Left forelimb (tissue), 1 donor: ENCODE data around the gene EFCAB12.

Experiments
- DNase-seq: peaks from one replicate; pipeline ENCODE4 v3.0.0-alpha.2; 2018; ENCODE audit warnings: low spot score

EFCAB12 gene

DNA sequence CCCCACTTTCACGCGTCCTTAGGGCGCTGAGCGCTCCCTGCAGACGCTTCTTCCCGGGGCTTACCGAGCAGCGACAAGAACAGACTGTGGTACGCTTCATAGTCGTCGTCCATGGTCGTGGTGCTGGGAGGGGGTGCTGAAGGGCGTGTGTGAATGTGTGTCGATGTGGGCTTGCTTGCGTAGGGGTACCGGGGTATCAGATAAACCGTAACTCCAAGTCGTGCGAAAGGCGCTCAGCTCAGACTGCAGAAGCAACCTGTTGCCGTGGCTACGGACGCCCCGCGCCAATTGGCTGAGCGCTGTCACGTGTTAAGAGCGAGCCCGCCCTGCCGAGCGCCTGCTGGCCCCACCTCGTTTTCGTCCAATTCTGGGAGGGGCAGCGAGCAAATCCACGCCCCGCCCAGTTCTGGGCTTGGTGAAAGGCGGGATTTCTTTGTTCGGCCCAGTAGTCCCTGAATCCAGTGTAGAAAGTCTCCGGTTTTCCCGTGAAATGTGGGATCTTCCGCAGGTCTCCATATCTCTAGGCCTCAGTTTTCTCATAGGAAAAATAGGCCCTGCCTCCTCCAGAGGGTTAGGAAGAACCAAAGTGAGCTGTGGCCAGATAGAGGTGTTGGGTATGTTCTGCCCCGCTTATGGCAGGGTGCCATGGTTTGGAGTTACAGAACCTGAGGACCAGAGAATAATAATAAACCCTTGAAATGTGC, at the start of gene EFCAB12:
TSS of gene EFCAB12 (minus strand) at position 261 of the 704 bp plus-strand sequence. CDS start at position 113, 148 bp downstream.
- peak; percentile 96 for DNase-seq

DNA sequence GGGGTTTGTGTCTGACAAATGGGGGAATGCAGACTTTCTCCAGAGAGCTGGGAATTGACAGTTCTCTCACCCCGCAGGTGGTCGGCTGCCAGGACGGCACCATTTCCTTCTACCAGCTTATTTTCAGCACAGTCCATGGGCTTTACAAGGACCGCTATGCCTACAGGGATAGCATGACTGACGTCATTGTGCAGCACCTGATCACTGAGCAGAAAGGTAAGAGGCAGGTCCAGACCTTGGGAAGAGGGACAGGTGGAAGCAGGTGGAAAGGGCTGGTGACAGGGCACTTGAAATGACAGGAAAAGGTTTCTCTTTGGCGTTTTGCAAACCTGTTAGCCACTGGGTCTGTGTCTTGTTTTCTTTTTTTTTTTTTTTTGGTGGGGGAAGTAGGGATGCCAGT, 48.1 kb upstream of the EFCAB12 start:
- no peak for DNase-seq

DNA sequence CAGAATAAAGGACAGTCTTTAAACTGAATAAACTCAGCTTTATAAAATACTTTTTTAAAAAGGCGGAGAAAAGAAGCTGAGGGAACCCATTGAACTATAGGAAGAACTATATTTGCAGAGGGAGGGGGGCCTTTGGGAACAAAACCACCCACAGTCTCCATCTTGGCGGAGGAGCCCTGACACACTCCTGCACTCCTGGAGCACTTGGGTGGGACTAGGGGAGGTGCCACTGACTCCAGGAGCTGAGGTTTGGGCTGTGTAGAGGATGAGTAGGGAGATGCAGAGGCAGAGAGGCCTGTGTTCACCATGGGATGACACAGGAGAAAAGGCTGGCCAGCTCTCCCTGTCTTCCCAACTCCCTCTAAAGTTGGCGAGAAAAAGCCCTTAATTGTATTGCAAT, 47.4 kb upstream of the EFCAB12 start:
- DNase-seq: no peak

DNA sequence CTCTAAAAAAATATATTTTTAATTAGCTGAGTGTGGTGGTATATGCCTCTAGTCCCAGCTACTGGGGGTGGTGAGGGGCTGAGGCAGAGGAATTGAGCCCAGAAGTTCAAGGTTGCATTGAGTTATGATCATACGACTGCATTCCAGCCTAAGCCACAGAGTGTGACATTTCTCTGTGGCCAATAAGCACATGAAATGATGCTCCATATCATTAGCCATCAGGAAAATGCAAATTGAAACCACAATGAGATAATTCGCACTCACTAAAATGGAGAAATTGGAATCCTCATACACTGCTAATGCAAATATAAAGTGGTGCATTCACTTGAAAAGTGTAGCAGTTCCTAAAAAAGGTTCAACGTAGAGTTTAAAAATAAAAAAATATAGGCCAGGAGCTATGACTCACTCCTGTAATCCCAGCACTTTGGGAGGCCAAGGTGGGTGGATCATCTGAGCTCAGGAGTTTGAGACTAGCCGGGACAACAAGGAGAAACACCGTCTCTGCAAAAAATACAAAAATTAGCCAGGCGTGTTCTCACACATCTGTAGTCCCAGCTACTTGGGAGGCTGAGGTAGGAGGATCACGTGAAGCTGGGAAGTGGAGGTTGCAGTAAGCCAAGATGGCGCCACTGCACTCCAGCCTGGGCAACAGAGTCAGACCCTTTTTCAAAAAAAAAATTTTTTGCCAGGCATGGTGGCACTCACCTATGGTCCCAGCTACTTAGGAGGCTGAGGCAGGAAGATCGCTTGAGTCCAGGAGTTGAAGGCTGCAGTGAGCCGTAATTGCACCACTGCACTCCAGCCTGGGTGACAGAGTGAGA, 46.8 kb upstream of the EFCAB12 start:
- no peak for DNase-seq

DNA sequence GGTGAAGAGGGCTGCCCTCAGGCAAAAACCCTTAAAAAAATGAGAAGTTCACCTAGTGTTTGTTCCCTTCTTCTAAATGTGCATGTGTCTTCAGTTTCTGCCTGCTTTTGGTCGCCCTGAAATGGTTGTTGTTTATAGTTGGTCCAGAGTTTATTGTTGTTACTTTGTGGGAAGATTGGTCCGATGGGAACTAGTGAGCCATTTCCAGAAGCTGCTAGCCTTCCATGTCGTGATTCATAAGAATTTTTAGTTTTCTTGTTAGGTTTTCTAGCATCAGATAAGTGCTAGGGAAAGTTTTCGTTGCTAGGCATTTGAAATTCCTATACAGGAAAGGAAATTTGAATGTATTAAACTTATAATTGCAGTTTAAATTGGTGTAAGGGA, 45.3 kb upstream of the EFCAB12 start:
- DNase-seq: no peak

DNA sequence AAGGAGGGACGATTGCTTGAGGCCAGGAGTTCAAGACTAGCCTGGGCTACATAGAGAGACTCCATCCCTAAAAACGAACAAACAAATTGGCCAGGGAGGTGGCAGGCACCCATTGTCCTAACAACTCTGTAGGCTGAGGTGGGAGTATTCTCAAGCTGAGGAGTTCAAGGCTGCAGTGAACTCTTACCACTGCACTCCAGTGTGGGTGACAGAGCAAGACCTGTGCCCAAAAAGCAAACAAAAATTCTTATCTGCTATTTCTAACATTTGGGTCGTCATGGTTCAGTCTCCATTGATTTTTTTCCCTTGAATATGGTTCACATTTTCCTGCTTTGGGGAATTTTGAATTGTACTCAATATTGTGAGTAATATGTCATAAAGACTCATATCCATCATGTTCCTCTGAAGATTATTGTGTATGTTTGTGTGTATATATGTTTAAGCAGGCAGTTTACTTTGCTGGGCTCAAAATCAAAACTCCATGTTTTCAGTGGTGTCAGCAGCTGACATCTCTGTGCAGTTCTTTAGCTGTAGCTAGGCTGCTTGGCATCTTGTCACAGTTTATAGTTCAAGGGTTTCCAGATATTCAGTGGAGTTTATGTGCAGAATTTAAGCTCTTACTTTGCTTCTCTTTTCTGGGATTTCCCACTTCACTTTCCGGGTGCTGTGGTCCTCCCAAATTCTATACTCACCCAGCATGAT, 44.8 kb upstream of the EFCAB12 start:
- no peak for DNase-seq

DNA sequence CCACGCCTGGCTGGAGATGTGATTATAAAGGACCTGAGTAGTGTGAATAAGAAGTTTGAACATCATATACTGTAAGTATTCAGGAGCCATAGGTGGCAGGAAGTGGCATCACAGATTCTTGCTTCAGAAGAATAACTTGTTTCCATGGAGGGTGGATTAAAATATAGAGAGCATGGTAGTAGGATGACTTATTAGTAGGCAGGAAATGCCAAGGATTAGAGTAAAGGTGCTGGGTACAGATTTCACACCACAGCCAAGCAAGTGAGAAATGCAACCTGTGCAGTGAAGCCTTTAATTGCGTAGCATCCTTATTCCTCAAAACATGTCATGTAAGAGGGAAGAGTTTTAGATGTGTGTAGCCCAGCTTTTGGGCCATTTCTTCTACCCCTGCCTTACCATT, 42.4 kb upstream of the EFCAB12 start:
- no peak for DNase-seq

DNA sequence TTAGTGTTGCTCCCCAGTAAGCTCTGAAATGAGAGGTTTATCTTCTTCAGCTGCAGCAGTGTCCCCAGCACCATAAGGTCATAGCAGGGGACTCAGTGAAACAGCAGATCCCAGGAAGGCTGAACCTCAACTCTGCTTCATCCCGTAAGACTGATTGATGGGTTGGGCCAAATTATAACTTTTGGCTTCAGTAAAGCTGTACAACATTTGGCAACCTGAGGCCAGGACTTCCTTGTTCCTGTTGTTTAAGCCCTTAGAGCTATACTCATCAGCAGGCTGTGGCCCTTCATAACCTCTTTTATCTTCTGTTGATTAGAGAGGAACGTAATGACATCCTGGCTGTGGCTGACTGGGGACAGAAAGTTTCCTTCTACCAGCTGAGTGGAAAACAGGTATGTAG, 40.6 kb upstream of the EFCAB12 start:
- no peak for DNase-seq

DNA sequence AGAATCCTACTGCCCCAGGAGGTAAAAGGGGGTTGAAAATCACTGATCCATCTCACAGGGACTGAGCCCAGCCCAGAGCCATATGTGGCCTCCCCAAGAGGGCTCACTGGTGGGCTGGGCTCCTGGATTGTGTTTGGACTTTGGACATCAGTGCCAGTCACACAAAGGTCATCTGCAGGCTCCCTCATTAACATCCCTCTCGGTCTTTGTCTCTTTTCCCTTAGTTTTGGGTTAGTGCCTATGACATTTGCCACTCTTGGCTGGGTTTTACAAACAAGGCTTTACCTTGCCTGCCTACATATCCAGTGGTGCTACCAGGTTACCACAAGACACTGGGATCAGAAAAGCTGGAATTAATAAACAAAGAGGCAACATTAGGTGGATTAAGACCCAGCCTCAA, 39.5 kb upstream of the EFCAB12 start:
- DNase-seq: no peak

DNA sequence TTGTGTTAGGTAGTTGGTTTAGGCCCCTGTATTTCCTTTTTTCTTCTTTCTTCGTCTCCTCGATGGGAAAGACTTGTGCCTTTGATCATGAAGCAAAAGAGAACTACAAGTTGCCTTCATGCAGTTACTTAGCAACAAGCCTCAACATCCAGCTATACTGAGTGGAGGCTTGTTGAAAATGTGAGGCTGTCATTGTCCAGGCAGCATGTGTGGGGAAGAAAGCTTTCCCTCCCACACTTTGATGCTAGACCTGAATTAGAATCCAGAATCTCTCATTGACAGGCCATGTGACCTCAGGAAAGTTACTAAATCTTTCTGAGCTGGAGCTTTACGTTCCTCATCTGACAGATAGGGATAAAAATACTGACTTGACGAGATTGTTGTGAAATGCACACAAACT, 35.3 kb upstream of the EFCAB12 start:
- DNase-seq: no peak

DNA sequence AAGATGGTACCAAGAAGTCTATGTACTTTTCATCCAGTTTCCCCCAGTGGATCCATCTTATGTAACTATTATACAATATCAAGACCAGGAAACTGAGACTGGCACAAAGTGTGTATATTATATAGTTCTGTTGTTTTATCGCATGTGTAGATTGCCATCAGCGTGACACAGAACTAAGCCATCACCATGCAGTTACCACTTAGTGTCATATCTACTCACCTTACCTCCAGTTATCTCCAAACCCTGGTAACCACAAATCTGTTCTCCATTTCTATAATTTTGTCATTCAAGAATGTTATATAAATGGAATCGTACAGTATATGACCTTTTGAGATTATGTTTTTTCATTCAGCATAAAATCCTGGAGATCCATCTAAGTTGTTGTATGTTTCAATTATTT, 34.7 kb upstream of the EFCAB12 start:
- no peak for DNase-seq

DNA sequence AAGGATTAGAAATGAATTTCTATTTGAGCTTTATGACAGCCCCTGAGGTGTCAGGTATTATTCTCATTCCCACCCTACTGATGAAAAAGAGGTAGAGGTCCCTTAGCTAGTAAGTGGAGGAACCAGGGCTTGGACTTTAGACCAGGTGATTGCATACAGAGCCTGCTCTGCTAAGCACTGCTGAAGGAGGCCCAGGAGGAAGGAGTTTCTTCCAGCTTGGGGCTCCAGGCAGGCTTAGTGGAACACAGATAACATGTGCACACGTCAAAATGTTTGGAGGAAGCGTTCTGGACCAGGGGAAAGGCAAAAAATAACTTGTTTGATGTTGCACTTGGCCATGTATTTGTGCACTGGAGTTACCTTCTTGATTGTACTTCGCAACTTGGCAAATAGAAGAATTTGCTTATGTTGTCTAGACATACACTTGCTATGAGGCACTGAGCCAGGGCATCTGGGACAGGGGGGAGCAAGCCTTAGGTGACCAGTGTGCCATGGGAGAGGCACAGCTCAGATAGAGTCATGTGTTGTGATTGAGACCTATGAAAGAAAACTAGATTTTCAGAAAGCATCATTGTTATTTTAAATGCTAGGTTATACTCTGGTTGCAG, 34.0 kb upstream of the EFCAB12 start:
- no peak for DNase-seq

DNA sequence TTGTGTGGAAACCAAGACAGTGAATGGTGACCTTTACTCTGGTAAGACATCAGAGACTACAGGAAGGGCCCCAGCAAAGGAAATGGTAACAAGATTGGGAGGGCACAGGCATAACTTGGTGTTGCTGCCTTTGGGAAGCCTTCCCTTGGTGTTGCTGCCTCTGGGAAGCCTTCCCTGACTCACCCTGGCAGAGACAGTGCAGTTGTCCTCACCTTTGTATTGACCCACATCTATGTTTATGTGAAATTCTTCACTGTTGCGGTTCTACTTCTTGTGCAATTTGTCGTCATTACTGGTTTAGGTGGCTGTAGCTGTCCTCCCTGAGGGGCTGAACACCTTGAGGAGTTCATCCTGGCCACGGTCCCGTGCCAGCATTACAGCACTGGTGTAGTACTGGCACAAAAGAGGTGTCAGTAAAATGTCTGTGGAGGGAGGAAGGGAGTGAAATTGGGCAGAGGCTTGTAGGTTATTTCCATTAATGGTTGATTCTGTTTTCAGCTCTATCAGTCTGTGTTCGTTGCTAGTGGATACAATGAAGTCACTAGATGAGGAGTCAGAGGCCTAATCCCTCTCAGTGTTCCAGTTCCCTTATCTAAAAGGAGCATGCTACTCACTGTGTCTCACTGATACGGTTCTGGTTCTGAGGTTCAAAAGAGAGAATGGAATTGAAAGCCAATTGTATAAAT, 33.2 kb upstream of the EFCAB12 start:
- no peak for DNase-seq

DNA sequence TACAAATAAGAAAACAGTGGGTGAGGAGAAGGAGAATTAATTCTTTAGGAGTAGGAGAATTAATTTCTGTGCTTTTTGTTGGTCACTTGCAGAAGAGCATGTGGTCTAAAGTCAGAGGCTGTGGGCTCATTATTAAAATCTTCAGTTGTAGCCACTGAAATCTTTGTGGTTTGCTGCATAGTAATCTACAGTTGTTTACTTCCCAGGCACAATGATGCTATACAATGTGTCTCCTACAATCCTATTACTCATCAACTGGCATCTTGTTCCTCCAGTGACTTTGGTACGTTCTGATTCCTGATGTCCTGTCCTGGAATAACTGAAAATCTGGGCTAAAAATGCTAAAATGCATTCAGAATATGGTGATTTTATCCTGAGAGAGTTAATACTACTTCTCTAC, 32.6 kb upstream of the EFCAB12 start:
- no peak for DNase-seq

DNA sequence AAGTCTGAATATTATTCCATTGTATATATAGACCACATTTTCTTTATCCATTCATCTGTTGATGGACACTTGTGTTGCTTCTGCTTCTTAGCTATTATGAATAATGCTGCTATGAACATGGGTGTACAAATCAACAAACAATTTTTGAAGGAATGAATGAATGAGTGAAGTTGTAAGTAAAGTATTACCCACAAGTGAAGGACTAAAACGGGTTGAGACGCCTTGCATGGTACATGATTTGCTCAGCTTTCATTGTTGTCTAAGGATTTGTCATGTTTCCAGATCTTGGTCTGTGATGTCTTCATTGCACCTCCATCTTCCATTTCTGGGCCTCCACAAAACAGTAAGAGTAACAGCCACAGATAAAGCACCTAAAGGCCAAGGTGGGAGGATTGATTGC, 32.1 kb upstream of the EFCAB12 start:
- DNase-seq: no peak

DNA sequence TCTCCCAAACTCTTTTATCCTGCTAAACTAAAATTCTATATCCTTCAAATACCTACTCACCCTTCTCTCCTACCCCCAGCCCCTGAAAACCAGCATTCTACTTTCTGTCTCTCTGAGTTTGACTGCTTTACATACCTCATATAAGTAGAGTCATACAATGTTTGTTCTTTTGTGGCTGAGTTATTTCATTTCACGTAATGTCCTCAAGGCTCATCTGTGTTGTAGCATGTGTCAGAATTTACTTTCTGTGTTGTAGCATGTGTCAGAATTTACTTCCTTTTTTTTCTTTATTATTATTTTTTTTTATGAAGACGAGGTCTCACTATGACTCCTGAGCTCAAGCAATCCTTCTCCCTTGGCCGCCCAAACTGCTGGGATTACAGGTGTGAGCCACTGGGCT, 31.7 kb upstream of the EFCAB12 start:
- DNase-seq: no peak

DNA sequence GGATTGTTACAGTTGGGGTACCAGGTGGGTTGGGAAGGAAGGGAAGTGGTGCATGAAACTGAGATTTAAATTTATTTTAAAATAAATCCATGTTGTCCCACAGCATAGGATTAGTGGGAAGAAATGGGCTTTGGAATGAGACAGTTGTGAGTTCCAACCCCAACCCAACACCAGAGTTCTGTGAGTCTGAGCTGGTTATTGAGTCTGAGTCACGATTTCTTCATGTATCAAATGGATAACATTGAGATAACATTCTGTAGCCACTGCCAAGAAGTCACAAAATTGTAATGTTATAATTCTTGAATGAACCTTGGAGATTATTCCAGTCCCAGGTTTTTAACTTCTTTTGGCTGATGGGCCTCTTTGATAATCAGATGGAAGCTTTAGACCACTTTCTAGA, 25.3 kb upstream of the EFCAB12 start:
- no peak for DNase-seq

DNA sequence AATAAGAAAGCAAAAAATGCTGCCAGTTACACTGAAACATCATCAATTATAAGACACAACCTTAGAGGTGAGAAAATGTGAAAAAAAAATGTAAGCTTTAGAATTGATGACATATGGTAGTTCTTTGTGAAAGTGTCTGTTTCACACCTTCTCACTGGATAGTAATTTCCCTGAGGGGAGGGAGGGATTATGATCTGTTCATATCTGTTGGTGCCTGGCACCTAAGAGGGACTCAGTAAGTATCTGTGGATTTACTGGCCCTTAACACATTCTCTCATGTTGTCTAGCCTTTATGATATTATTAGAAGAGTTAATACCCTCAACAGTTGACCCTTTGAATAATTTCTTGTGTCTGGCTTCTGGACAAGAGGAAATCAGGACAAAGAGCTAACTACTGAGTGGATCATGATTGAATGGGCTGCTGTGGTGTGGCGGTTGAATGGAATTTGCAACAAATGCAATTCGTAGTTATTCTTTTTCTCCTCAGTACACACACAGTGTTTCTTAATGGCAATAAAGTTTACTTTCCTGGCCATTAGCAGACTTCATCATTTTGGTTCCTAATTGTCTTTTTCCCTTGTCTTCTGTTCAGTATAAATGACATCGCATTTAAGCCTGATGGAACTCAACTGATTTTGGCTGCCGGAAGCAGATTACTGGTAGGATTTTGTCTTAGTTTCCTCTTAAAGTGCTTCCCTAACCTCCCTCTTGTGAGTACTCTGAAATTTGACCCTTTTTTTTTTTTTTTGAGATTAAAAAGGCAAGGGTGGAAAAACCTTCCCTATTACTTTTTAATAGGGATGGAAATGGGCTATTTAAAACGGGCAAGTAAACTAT, 21.1 kb upstream of the EFCAB12 start:
- no peak for DNase-seq

DNA sequence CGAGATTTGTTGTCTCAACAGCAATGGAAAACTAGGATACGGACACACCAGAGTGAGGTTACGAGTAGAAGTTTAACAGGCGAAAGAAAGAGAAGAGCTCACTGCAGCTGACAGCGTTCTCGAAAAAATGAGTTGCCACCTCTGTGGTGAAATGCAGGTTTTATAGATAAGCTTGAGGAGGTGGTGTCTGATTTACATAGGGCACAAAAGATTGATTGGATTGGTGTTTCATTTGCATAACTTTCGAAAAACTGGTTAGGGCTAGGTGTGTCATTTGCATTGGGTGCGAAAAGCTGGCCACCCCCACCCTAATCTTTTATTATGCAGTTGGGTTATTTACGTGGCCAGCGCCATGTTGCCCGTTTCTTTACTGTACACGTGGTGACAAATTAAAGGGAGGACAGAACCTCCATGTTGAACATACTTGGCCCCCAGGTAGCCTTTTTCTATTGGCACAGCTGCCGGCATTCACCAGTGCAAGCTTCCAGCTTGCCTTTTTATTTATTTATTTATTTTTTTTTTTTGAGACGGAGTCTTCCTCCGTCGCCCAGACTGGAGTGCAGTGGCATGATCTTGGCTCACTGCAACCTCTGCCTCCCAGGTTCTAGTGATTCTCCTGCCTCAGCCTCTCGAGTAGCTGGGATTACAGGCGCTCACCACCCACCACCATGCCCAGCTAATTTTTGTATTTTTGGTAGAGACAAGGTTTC, 19.9 kb upstream of the EFCAB12 start:
- no peak for DNase-seq

DNA sequence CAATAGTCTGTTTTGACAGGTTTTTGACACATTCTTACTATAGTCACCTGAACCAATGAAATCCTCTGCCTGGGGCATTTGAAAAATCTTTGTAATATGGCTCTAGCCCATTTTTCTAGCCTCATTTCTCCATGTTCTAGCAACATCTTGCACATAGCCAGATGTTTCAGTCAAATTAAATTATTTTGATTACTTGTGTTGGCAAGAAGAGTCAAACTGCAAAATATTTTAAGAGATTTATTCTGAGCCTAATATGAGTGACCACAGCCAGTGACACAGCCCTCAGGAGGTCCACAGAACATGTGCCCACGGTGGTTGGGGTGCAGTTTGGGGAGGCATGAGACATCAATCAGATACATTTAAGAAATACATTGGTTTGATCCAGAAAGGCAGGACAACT, 18.5 kb upstream of the EFCAB12 start:
- no peak for DNase-seq
